Measurements from ENCODE around the gene NUAK2. TPM values are rescaled to one million over a fixed set of nuclear protein-coding genes. Genes with fewer than 3 reads are reported as not detected.

Gene NUAK2
- total RNA-seq, 2 donors from 2014 or later: 21.2 to 27.2 TPM

- intact Hi-C loops (cut with DNase I): no loop called here
- TF ChIP-seq CTCF (IDR thresholded peaks at IDR 0.05): no peak
- H3K9me3 ChIP-seq: no peaks in the 10 kb centered on the region
Measured at GRCh38 chr1:205344066-205344928, 22.8 kb upstream of the NUAK2 start.

GRCh38 chr1:205343431-205344065 lies 22.0 kb upstream of the NUAK2 start:
- peak overlapping the region in 1 of 2 donors; percentile 43 for H3K9ac ChIP-seq (ENCODE audit: low read depth in 2 of 2, low read length in 2 of 2)
- intact Hi-C loops (cut with DNase I): no loop called here
- H3K9me3 ChIP-seq: no peaks in the 10 kb centered on the region
- peaks cover 23% of the 10 kb centered on the region for H3K27me3 ChIP-seq
- H3K36me3 ChIP-seq: no peaks in the 10 kb centered on the region
- DNase-seq: no peak
- H3K4me1 ChIP-seq: peaks cover 11% of the 10 kb centered on the region
- no peak for TF ChIP-seq CTCF (IDR thresholded peaks at IDR 0.05)
- no peak overlapping the region for H3K27ac ChIP-seq
- peak overlapping the region; percentile 23 for H3K4me3 ChIP-seq

More at GRCh38 chr1:205344066-205344928, 22.8 kb upstream of the NUAK2 start:
- DNase-seq: peak; percentile 42
- Histone ChIP-seq H3K4me1 (peaks cover 11% of the 10 kb centered on the region), H3K9ac (ENCODE audit: low read depth in 2 of 2, low read length in 2 of 2) (peak overlapping the region in 1 of 2 donors; percentile 29), H3K27ac (no peak overlapping the region), H3K4me3 (peak overlapping the region; percentile 23), H3K27me3 (peaks cover 23% of the 10 kb centered on the region), H3K36me3 (no peaks in the 10 kb centered on the region)

- H3K27ac ChIP-seq: no peak overlapping the region
- H3K36me3 ChIP-seq: no peaks in the 10 kb centered on the region
- H3K4me1 ChIP-seq: peaks cover 11% of the 10 kb centered on the region
- intact Hi-C loops (cut with DNase I): no loop called here
- no peaks in the 10 kb centered on the region for H3K9me3 ChIP-seq
- peaks cover 23% of the 10 kb centered on the region for H3K27me3 ChIP-seq
- no peak for DNase-seq
- no peak for TF ChIP-seq CTCF (IDR thresholded peaks at IDR 0.05)
- H3K4me3 ChIP-seq: no peak overlapping the region
- no peak overlapping the region for H3K9ac ChIP-seq (ENCODE audit: low read depth in 2 of 2, low read length in 2 of 2)
Measured at GRCh38 chr1:205342986-205343385, 21.4 kb upstream of the NUAK2 start.

- TF ChIP-seq CTCF (IDR thresholded peaks at IDR 0.05): no peak
- Histone ChIP-seq H3K36me3 (no peaks in the 10 kb centered on the region), H3K9ac (ENCODE audit: low read depth in 2 of 2, low read length in 2 of 2) (no peak overlapping the region), H3K4me3 (no peak overlapping the region), H3K9me3 (no peaks in the 10 kb centered on the region), H3K27me3 (peaks cover 22% of the 10 kb centered on the region), H3K4me1 (peaks cover 11% of the 10 kb centered on the region), H3K27ac (no peak overlapping the region)
- intact Hi-C loops (cut with DNase I): no loop called here
- DNase-seq: no peak
Measured at GRCh38 chr1:205340676-205341075, 19.1 kb upstream of the NUAK2 start.

GRCh38 chr1:205339717-205340116 lies 18.2 kb upstream of the NUAK2 start:
- Histone ChIP-seq H3K4me3 (no peak overlapping the region), H3K36me3 (no peaks in the 10 kb centered on the region), H3K27me3 (peaks cover 18% of the 10 kb centered on the region), H3K27ac (no peak overlapping the region), H3K9me3 (no peaks in the 10 kb centered on the region), H3K4me1 (peaks cover 11% of the 10 kb centered on the region), H3K9ac (ENCODE audit: low read depth in 2 of 2, low read length in 2 of 2) (no peak overlapping the region)
- TF ChIP-seq CTCF (IDR thresholded peaks at IDR 0.05): no peak
- DNase-seq: no peak
- intact Hi-C loops (cut with DNase I): loop anchor here (5.0 kb wide), 1 partner anchor 143 kb away; no protein-coding TSS in a partner anchor

Measured in colonic mucosa (tissue), 4 donors.